GM10248 (cell line): ENCODE results near the gene PRKG1.
"Not testable (repeated sequence)": the region's sequence is repeated elsewhere in the genome, so short reads cannot be mapped to it uniquely, and the experiment has no call there.

Experiments
- CTCF ChIA-PET: fragments of 300-600 bp; sonication (Branson Sonifier 250); formaldehyde crosslinking; extraction: SDS; loops from one replicate; lab custom pipeline; 2021; ENCODE audit warnings: antibody characterized with exemption; lab: Yijun Ruan, JAX
- POLR2A ChIA-PET: fragments of 350-650 bp; sonication (Branson Sonifier 250); formaldehyde crosslinking; extraction: SDS; loops from one replicate; lab custom pipeline; 2020; ENCODE audit warnings: antibody characterized with exemption; lab: Yijun Ruan, JAX
- DNase-seq: peaks from one replicate; pipeline ENCODE4 v3.0.0; 2012; ENCODE audit errors: extremely low spot score
- TF ChIP-seq, protein P1 (sequence below): IDR thresholded peaks from 2 replicates; pipeline ENCODE4 v1.5.1; 2012; ENCODE audit warnings: mild to moderate bottlenecking, low read depth; ENCODE audit errors: extremely low read depth, missing control alignments, control extremely low read depth

Gene PRKG1

DNA sequence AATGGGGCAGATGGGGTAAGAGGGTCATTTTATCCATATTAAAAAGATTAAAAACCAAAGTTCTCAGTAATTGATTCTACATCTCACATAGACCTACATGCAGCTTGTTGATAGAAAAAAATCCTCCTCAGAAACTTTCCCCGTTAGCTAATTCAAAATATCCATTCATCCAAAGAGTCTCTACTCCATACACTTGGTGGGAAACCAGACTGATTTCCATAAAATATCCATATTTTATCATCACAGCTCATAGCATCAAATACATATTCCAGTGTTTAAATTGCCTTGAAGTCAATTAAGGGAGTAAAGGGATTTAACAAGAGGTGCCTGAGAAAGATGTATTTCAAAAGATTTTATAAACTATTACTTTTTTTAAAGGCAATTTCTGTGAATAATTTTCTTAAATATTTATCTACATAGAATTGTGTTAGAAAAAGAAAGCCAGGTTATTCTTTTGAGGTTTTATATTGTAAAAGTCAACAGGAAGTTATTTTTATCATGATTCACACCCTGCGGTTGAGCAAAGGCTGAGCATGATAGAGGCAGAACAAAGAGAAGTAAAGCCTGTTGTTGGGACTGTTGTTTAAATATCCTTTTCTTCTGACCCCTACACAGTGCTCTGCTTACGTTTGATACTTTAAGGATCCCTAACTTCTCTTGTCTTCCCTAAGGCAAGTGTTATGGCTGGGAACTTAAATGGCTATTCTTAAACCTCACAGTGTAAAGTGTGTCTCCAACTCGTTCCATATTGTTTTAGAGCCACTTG lies 266.7 kb downstream of the PRKG1 start:
- POLR2A ChIA-PET, result no interaction called here
- CTCF ChIA-PET, result no interaction called here
- no peak for DNase-seq
- TF ChIP-seq, protein P1, sequence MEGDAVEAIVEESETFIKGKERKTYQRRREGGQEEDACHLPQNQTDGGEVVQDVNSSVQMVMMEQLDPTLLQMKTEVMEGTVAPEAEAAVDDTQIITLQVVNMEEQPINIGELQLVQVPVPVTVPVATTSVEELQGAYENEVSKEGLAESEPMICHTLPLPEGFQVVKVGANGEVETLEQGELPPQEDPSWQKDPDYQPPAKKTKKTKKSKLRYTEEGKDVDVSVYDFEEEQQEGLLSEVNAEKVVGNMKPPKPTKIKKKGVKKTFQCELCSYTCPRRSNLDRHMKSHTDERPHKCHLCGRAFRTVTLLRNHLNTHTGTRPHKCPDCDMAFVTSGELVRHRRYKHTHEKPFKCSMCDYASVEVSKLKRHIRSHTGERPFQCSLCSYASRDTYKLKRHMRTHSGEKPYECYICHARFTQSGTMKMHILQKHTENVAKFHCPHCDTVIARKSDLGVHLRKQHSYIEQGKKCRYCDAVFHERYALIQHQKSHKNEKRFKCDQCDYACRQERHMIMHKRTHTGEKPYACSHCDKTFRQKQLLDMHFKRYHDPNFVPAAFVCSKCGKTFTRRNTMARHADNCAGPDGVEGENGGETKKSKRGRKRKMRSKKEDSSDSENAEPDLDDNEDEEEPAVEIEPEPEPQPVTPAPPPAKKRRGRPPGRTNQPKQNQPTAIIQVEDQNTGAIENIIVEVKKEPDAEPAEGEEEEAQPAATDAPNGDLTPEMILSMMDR, result no peak

DNA sequence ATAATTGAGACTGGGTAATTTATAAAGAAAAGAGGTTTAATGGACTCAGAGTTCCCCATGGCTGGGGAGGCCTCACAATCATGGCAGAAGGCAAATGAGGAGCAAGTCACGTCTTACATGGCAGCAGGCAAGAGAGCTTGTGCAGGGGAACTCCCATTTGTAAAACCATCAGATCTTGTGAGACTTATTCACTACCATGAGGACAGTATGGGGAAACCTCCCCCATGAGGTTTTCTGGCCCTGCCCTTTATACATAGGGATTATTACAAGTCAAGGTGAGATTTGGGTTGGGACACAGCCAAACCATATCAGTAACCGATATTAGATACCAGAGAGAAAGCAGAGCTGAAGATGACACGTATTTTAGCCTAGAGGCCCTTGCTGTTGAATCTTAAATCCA lies 267.5 kb downstream of the PRKG1 start:
- DNase-seq, POLR2A ChIA-PET: not testable (repeated sequence)
- CTCF ChIA-PET, result interaction anchor here (0.9 kb wide), 1 partner anchor 22 kb away, joined by 3 read pairs; no protein-coding TSS in a partner anchor

DNA sequence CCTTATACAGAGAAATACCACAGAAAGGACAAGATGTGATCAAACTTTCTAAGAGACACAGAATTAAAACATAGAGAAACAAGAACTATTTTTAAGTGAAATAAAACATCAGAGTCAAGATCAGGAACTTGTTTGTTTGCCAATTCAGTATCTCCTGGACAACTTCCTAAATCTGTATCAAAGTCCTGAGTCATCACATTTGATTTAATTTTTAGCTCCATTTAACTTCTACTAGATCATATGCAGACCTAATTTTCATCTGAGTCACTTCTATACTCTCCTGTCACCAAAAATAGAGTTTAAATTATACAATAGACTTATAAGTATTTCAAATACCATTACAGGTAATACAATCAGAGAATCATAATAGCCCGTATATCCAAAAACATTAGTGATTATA lies 268.1 kb downstream of the PRKG1 start:
- CTCF ChIA-PET, result interaction anchor here (0.9 to 1.6 kb wide), 2 partner anchors 21 to 34 kb away, joined by 3 to 4 read pairs; no protein-coding TSS in a partner anchor
- POLR2A ChIA-PET, result no interaction called here
- no peak for DNase-seq
- TF ChIP-seq, protein P1, result no peak

DNA sequence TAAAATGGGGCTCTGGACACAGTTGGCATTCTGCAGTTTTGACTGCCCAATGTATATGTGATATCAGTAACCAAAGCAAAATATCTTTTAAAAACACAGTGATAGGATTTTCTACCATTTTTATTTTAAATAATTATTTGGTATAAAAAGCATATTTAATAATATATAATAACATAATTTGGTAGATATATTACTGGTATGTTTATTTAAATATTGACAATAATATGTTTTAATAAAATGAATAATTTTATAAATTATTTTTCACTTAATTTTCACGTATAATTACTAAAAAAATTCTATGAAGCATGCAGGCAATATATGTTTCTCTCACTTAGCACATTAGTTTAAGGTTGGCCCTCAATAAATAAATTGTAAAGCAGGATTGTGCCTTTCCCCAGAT lies 269.1 kb downstream of the PRKG1 start:
- ChIA-PET CTCF (interaction anchor here (0.7 to 1.6 kb wide), 3 partner anchors 19 to 35 kb away, joined by 3 to 4 read pairs (median 3); no protein-coding TSS in a partner anchor), POLR2A (no interaction called here)
- TF ChIP-seq, protein P1, result no peak
- DNase-seq, result no peak

DNA sequence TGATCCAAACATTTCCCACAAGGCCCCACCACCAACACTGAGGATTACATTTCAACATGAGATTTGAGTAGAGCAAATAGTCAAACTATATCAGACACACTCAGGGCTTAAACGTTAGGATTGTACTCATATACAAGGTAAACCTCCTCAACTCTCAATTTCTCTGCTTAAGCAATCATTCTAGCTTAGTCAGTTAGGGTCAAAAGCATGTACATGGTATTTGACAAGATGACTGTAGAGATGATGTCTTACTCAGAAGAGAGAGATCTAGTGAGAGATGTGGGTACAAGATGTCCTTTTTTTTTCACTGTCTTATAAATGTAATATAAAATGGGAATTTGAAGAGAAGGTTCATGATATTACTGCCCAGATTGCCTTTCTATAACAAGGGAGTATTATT lies 270.1 kb downstream of the PRKG1 start:
- TF ChIP-seq, protein P1, result no peak
- DNase-seq, result no peak
- ChIA-PET POLR2A (no interaction called here), CTCF (no interaction called here)

DNA sequence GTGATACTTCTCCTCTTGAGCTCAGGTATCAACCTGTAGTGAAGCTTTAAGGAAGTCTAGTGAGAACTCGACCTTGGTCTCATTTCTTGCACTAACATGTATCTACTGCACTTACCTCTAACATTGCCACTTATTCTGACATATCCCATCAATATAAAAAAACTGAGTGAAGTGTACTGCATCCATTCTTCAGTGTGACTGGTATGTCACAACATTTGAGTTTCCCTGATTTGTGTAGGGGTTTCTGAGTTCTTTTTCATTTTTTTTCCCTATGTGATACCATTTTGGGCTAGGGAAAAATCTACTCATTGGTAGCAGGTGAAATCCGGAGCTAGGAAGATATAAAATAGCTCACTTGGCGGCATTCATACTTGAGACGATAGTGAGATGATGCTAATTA lies 274.3 kb downstream of the PRKG1 start:
- CTCF ChIA-PET, result interaction anchor here (0.7 to 1.3 kb wide), 2 partner anchors 9 to 35 kb away, joined by 3 read pairs; no protein-coding TSS in a partner anchor
- DNase-seq, result no peak
- TF ChIP-seq, protein P1, result no peak
- POLR2A ChIA-PET, result no interaction called here

DNA sequence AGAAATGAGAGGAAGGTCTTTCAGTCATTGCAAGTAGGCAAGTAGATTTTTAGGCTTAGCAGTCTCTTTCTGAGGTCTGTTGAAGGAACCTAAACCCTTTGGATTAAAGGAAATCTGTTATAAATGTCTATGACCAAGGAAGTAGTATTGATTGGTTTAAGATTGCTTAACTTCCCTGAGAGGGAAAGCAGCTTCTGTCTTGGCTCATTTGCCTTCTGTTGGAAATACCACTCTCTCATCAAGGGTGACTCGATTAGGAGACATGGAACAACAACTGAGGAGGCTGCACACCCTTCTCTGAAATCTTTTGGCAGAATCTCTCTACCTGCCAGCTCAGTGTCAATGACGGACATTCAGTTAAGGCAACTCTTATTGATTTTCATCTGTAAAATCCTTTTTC lies 282.9 kb downstream of the PRKG1 start:
- ChIA-PET CTCF (interaction anchor here (1.4 kb wide), 1 partner anchor 11 kb away, joined by 3 read pairs; no protein-coding TSS in a partner anchor), POLR2A (no interaction called here)
- no peak for DNase-seq
- TF ChIP-seq, protein P1, result no peak
